Measurements from ENCODE around the gene DIPK2A.

- no peak for TF ChIP-seq CTCF (conservative IDR thresholded peaks at IDR 0.05; ENCODE audit: low read length)
- no peak for TF ChIP-seq EZH2phosphoT487 (IDR thresholded peaks at IDR 0.05; ENCODE audit: borderline replicate concordance, low read depth, low read length)
Observed at GRCh38 chr3:143928056-143928455, 43.6 kb upstream of the DIPK2A start.

All from OCI-LY7 (cell line).